Upper lobe of right lung (tissue), 1 donor: ENCODE measurements around the gene BNIPL. TPM values are rescaled to one million over a fixed set of nuclear protein-coding genes. Genes with fewer than 3 reads are reported as not detected.
A peak's percentile ranks its signal among the peaks of the same experiment; 100 is the strongest.

Experiments used
- ATAC-seq: fragments of 200-7000 bp; cut with Tn5 transposase; one replicate; pipeline ENCODE4 v1.9.1; 2020; ENCODE audit warnings: mild to moderate bottlenecking, moderate library complexity
- DNase-seq: peaks from one replicate; pipeline ENCODE4 v3.0.0-alpha.2; 2020
- H3K27ac ChIP-seq: fragments of 200-600 bp; one replicate; pipeline ENCODE4 v1.8.0; 2022
- H3K27me3 ChIP-seq: fragments of 200-600 bp; one replicate; pipeline ENCODE4 v1.8.0; 2022; ENCODE audit warnings: mild to moderate bottlenecking
- H3K36me3 ChIP-seq: fragments of 200-600 bp; one replicate; pipeline ENCODE4 v1.8.0; 2022
- H3K4me1 ChIP-seq: fragments of 200-600 bp; one replicate; pipeline ENCODE4 v1.8.0; 2022
- H3K4me3 ChIP-seq: fragments of 200-600 bp; one replicate; pipeline ENCODE4 v1.8.0; 2022; ENCODE audit warnings: mild to moderate bottlenecking
- H3K9me3 ChIP-seq: fragments of 200-600 bp; one replicate; pipeline ENCODE4 v1.8.0; 2022
- CTCF ChIP-seq: fragments of 200-600 bp; IDR thresholded peaks from one replicate; pipeline ENCODE4 v1.8.0; 2022; ENCODE audit warnings: antibody characterized with exemption
- intact Hi-C: fragments of 100-400 bp; cut with DNase I; formaldehyde crosslinking; loops from one replicate; pipeline ENCODE4 v1.11.0; 2022
- total RNA-seq: library from RNA; stranded (reverse); fragmentation: NEBNext Ultra II Directional; extraction: Animal tissue kit (Norgen Biotek cat#: 25700); gene quantifications from one replicate; pipeline ENCODE4 v1.2.1, GENCODE V29; 2021
- donor health status: DM: no; HTN: yes; CAD: no; lungs with severe emphysema.

The BNIPL gene
- total RNA-seq, 1 donor from 2014 or later, result 5.2 TPM

GRCh38 chr1:151047591-151047924 is 11.2 kb downstream of the BNIPL start, which contains the start of gene C1orf56:
TSS of gene C1orf56 (plus strand) at chr1:151047751. CDS start at chr1:151047848, 97 bp downstream.
- intact Hi-C loops, result no loop called here
- peak within 1 kb of the TSS; percentile 92 for H3K4me3 ChIP-seq
- no peak for TF ChIP-seq CTCF
- H3K9me3 ChIP-seq, result no peaks in the 10 kb centered on the region
- ATAC-seq (peak; percentile 88), DNase-seq (peak; percentile 84)
- peak within 1 kb of the TSS; percentile 83 for H3K27ac ChIP-seq
- H3K36me3 ChIP-seq, result peaks cover 21% of the 10 kb centered on the region
- no peaks in the 10 kb centered on the region for H3K27me3 ChIP-seq
- peaks cover 14% of the 10 kb centered on the region for H3K4me1 ChIP-seq

- Histone ChIP-seq H3K9me3 (no peaks in the 10 kb centered on the region), H3K4me3 (peak overlapping the region; percentile 92), H3K4me1 (peaks cover 14% of the 10 kb centered on the region), H3K27me3 (no peaks in the 10 kb centered on the region), H3K27ac (peak overlapping the region; percentile 83), H3K36me3 (peaks cover 26% of the 10 kb centered on the region)
- DNase-seq (peak; percentile 84), ATAC-seq (peak; percentile 89)
- peak; percentile 51 for TF ChIP-seq CTCF
- intact Hi-C loops, result no loop called here
These were observed 11.7 kb downstream of the BNIPL start for GRCh38 chr1:151047925-151048644.

GRCh38 chr1:151048645-151049032 is 12.3 kb downstream of the BNIPL start:
- intact Hi-C loops, result no loop called here
- H3K27ac ChIP-seq, result peak overlapping the region; percentile 83

GRCh38 chr1:151049458-151049857 is 13.1 kb downstream of the BNIPL start:
- no peak overlapping the region for H3K27ac ChIP-seq
- ATAC-seq (no peak), DNase-seq (no peak)
- peaks cover 40% of the 10 kb centered on the region for H3K36me3 ChIP-seq
- intact Hi-C loops, result no loop called here
- H3K4me3 ChIP-seq, result no peak overlapping the region
- no peak for TF ChIP-seq CTCF
- no peaks in the 10 kb centered on the region for H3K9me3 ChIP-seq
- no peaks in the 10 kb centered on the region for H3K27me3 ChIP-seq
- H3K4me1 ChIP-seq, result peaks cover 14% of the 10 kb centered on the region

More at GRCh38 chr1:151048645-151049032, 12.3 kb downstream of the BNIPL start:
- Histone ChIP-seq H3K27me3 (no peaks in the 10 kb centered on the region), H3K4me1 (peaks cover 14% of the 10 kb centered on the region), H3K9me3 (no peaks in the 10 kb centered on the region), H3K4me3 (peak overlapping the region; percentile 92), H3K36me3 (peaks cover 31% of the 10 kb centered on the region)
- no peak for ATAC-seq
- no peak for TF ChIP-seq CTCF
- DNase-seq, result no peak

- ATAC-seq, result no peak
- intact Hi-C loops, result no loop called here
- no peaks in the 10 kb centered on the region for H3K27me3 ChIP-seq
- TF ChIP-seq CTCF, result no peak
- H3K36me3 ChIP-seq, result peaks cover 47% of the 10 kb centered on the region
- no peak overlapping the region for H3K27ac ChIP-seq
- peaks cover 14% of the 10 kb centered on the region for H3K4me1 ChIP-seq
- no peaks in the 10 kb centered on the region for H3K9me3 ChIP-seq
- no peak overlapping the region for H3K4me3 ChIP-seq
- no peak for DNase-seq
These were observed 13.8 kb downstream of the BNIPL start for GRCh38 chr1:151050051-151050688.
